H9 (cell line): ENCODE measurements around the gene HYAL2. TPM values are rescaled to one million over a fixed set of nuclear protein-coding genes. Genes with fewer than 3 reads are reported as not detected.

Source experiments
- DNase-seq: peaks from one replicate; pipeline ENCODE4 v3.0.0-alpha.2; 2017
- H2AFZ ChIP-seq: one replicate; pipeline ENCODE4 v1.6.1; 2013; ENCODE audit warnings: mild to moderate bottlenecking, low read length, control low read depth, moderate library complexity
- H2AK5ac ChIP-seq: 2 replicates; pipeline ENCODE4 v1.6.1; 2013; ENCODE audit warnings: low read length, control low read depth, mixed read lengths; ENCODE audit not compliant: insufficient read length
- H2BK120ac ChIP-seq: one replicate; pipeline ENCODE4 v1.6.1; 2013; ENCODE audit warnings: low read depth, mild to moderate bottlenecking, low read length, control low read depth, inconsistent platforms; ENCODE audit not compliant: poor library complexity, severe bottlenecking
- H2BK12ac ChIP-seq: 2 replicates; pipeline ENCODE4 v1.6.1; 2013; ENCODE audit warnings: low read length, control low read depth, mixed read lengths, low read depth; ENCODE audit not compliant: insufficient read length
- H2BK15ac ChIP-seq: 2 replicates; pipeline ENCODE4 v1.6.1; 2013; ENCODE audit warnings: low read depth, low read length, control low read depth
- H2BK20ac ChIP-seq: one replicate; pipeline ENCODE4 v1.6.1; 2013; ENCODE audit warnings: low read depth, mild to moderate bottlenecking, low read length, control low read depth, inconsistent platforms; ENCODE audit not compliant: poor library complexity, severe bottlenecking
- H2BK5ac ChIP-seq: 2 replicates; pipeline ENCODE4 v1.6.1; 2013; ENCODE audit warnings: low read length, control low read depth, mixed read lengths; ENCODE audit not compliant: insufficient read length
- H3K14ac ChIP-seq: 2 replicates; pipeline ENCODE4 v1.6.1; 2013; ENCODE audit warnings: low read length, control low read depth; ENCODE audit not compliant: insufficient read depth
- H3K18ac ChIP-seq: 2 replicates; pipeline ENCODE4 v1.6.1; 2013; ENCODE audit warnings: low read depth, mild to moderate bottlenecking, mixed read lengths, low read length, control low read depth; ENCODE audit not compliant: insufficient read length
- H3K23ac ChIP-seq: 2 replicates; pipeline ENCODE4 v1.6.1; 2013; ENCODE audit warnings: low read length, control low read depth, mixed read lengths, low read depth; ENCODE audit not compliant: insufficient read length
- H3K23me2 ChIP-seq: 2 replicates; pipeline ENCODE4 v1.6.1; 2013; ENCODE audit warnings: low read depth, mild to moderate bottlenecking, mixed read lengths, low read length, control low read depth; ENCODE audit not compliant: insufficient read length, poor library complexity, severe bottlenecking
- H3K27ac ChIP-seq: 2 replicates; pipeline ENCODE4 v1.5.1; 2013; ENCODE audit warnings: low read length, control low read depth, mixed read lengths, low read depth; ENCODE audit not compliant: insufficient read length
- H3K27me3 ChIP-seq: 2 replicates; pipeline ENCODE4 v1.6.1; 2013; ENCODE audit warnings: low read length, control low read depth, inconsistent platforms; ENCODE audit not compliant: insufficient read depth
- H3K4ac ChIP-seq: 2 replicates; pipeline ENCODE4 v1.6.1; 2013; ENCODE audit warnings: low read depth, mild to moderate bottlenecking, control low read depth, inconsistent platforms, low read length, moderate library complexity
- H3K4me1 ChIP-seq: 2 replicates; pipeline ENCODE4 v1.6.1; 2013; ENCODE audit warnings: low read length, control low read depth, inconsistent platforms; ENCODE audit not compliant: insufficient read depth
- H3K4me2 ChIP-seq: 2 replicates; pipeline ENCODE4 v1.6.1; 2013; ENCODE audit warnings: low read length, control low read depth, mixed read lengths; ENCODE audit not compliant: insufficient read length, insufficient read depth
- H3K56ac ChIP-seq: 2 replicates; pipeline ENCODE4 v1.6.1; 2013; ENCODE audit warnings: low read depth, mild to moderate bottlenecking, mixed read lengths, low read length, control low read depth; ENCODE audit not compliant: insufficient read length
- H3K79me1 ChIP-seq: 2 replicates; pipeline ENCODE4 v1.6.1; 2013; ENCODE audit warnings: low read depth, mild to moderate bottlenecking, moderate library complexity, low read length, control low read depth, inconsistent platforms; ENCODE audit not compliant: insufficient read depth, poor library complexity, severe bottlenecking
- H3K79me2 ChIP-seq: 2 replicates; pipeline ENCODE4 v1.6.1; 2013; ENCODE audit warnings: low read length, control low read depth, inconsistent platforms; ENCODE audit not compliant: insufficient read depth
- H3K9ac ChIP-seq: 2 replicates; pipeline ENCODE4 v1.6.1; 2013; ENCODE audit warnings: low read length, control low read depth, mixed read lengths; ENCODE audit not compliant: insufficient read length; ENCODE audit errors: extremely low read depth
- H3K9me3 ChIP-seq: one replicate; pipeline ENCODE4 v1.6.1; 2013; ENCODE audit warnings: low read depth, low read length, inconsistent platforms; ENCODE audit not compliant: control insufficient read depth
- H3T11ph ChIP-seq: one replicate; pipeline ENCODE4 v1.6.1; 2013; ENCODE audit warnings: mild to moderate bottlenecking, low read length, control low read depth, inconsistent platforms
- H4K20me1 ChIP-seq: one replicate; pipeline ENCODE4 v1.6.1; 2013; ENCODE audit not compliant: control insufficient read depth, insufficient read length, insufficient read depth
- H4K5ac ChIP-seq: 2 replicates; pipeline ENCODE4 v1.6.1; 2013; ENCODE audit warnings: low read depth, mild to moderate bottlenecking, mixed read lengths, low read length, control low read depth; ENCODE audit not compliant: insufficient read length
- H4K8ac ChIP-seq: replicated peaks from 2 replicates; pipeline ENCODE4 v1.6.1; 2013; ENCODE audit warnings: low read length, control low read depth, mixed read lengths, low read depth; ENCODE audit not compliant: insufficient read length
- H4K91ac ChIP-seq: 2 replicates; pipeline ENCODE4 v1.6.1; 2013; ENCODE audit warnings: low read depth, mild to moderate bottlenecking, moderate library complexity, mixed read lengths, low read length, control low read depth; ENCODE audit not compliant: insufficient read length
- H3K27ac Mint-ChIP-seq, 3 experiments: 2 replicates in 2 of 3; 3 replicates in 1 of 3; pipeline ENCODE4 v1.8.0; 2020 to 2021; ENCODE audit warnings: mixed read lengths in 3 of 3, mild to moderate bottlenecking in 1 of 3, moderate library complexity in 1 of 3
- H3K27me3 Mint-ChIP-seq: 2 replicates; pipeline ENCODE4 v1.8.0; 2021; ENCODE audit warnings: low read depth, mild to moderate bottlenecking, moderate library complexity, mixed read lengths
- H3K36me3 Mint-ChIP-seq, 3 experiments: 2 replicates in 2 of 3; 3 replicates in 1 of 3; pipeline ENCODE4 v1.8.0; 2020 to 2021; ENCODE audit warnings: low read depth in 3 of 3, mixed read lengths in 3 of 3; ENCODE audit not compliant: insufficient read depth in 1 of 3
- H3K4me1 Mint-ChIP-seq, 2 experiments: 2 replicates each; pipeline ENCODE4 v1.8.0; 2020; ENCODE audit warnings: mixed read lengths in 2 of 2
- H3K4me3 Mint-ChIP-seq, 2 experiments: 2 replicates in 1 of 2; 3 replicates in 1 of 2; pipeline ENCODE4 v1.8.0; 2020 to 2021; ENCODE audit warnings: mild to moderate bottlenecking in 2 of 2, mixed read lengths in 2 of 2, moderate library complexity in 1 of 2
- H3K9me3 Mint-ChIP-seq, 2 experiments: 2 replicates in 1 of 2; 3 replicates in 1 of 2; pipeline ENCODE4 v1.8.0; 2020; ENCODE audit warnings: mild to moderate bottlenecking in 2 of 2, mixed read lengths in 2 of 2, moderate library complexity in 1 of 2
- WGBS: extraction: QIAGEN DNeasy Blood & Tissue Kit; methylation state at CpG from one replicate; pipeline ENCODE4 v1.1.7; 2013; ENCODE audit warnings: missing lambda C conversion rate, low lambda C conversion rate, mixed read lengths; ENCODE audit not compliant: insufficient read length; ENCODE audit errors: extremely low coverage; 5-methylcytosine and 5-hydroxymethylcytosine counted together
- total RNA-seq: library from RNA; stranded (reverse); gene quantifications from 2 replicates; pipeline ENCODE4 v1.2.1, GENCODE V29; 2021
- TF ChIP-seq, protein P1 (sequence below): fragments of 200-600 bp; sonication (generic); conservative IDR thresholded peaks from 3 replicates; pipeline ENCODE4 v1.8.0; 2021; ENCODE audit warnings: antibody characterized with exemption, mild to moderate bottlenecking

HYAL2 gene
- total RNA-seq, 1 experiment from 2014 or later: 51.9 TPM

DNA sequence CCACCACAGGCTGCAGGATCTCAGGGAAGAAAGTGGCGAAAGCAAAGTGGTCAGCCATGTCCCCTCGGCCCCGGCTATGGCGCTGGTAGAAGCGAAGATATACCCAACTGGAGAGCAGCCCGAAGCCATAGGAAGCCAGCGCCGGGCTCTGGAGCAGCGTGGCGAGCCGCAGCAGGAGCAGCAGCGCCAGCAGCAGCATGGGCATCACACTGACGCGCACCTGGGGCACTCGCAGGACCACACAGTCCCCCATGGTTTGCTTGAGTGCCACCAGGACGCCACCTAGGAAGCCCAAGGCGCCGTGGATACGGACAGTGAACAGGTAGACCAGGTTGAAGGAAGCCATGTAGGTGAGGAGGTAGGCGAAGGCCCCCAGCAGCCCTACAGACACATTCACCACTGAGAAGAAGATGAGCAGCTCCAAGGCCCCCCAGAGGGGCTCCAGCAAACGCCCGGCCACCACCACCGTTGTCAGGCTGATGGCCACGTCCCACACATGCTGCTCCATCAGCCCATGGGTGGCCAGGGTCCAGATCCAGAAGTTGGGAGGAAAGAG, 35.9 kb upstream of the HYAL2 start:
- Histone ChIP-seq H2BK20ac (no peak overlapping the region), H3K9ac (peak overlapping the region; percentile 55), H4K91ac (no peak overlapping the region), H4K8ac (no peak overlapping the region), H4K5ac (no peak overlapping the region), H2BK15ac (no peak overlapping the region), H2BK12ac (no peak overlapping the region), H3K79me1 (peaks cover 6% of the 10 kb centered on the region), H3K23ac (no peak overlapping the region), H3K56ac (no peak overlapping the region), H2BK5ac (no peak overlapping the region), H3K27ac (no peak overlapping the region), H4K20me1 (no peaks in the 10 kb centered on the region), H3K23me2 (peaks cover 5% of the 10 kb centered on the region), H2AFZ (no peak overlapping the region), H3T11ph (no peak overlapping the region), H3K18ac (no peak overlapping the region), H2AK5ac (no peak overlapping the region), H3K4me1 (peaks cover 4% of the 10 kb centered on the region; the same call in 1 of the 2 replicates), H3K9me3 (no peaks in the 10 kb centered on the region), H3K4ac (no peak overlapping the region), H3K27me3 (no peaks in the 10 kb centered on the region), H3K79me2 (peaks cover 9% of the 10 kb centered on the region; the same call in 1 of the 2 replicates), H2BK120ac (no peak overlapping the region), H3K14ac (no peak overlapping the region; the same call in 1 of the 2 replicates), H3K4me2 (peak overlapping the region; percentile 80)
- DNase-seq: no peak
- TF ChIP-seq, protein P1, sequence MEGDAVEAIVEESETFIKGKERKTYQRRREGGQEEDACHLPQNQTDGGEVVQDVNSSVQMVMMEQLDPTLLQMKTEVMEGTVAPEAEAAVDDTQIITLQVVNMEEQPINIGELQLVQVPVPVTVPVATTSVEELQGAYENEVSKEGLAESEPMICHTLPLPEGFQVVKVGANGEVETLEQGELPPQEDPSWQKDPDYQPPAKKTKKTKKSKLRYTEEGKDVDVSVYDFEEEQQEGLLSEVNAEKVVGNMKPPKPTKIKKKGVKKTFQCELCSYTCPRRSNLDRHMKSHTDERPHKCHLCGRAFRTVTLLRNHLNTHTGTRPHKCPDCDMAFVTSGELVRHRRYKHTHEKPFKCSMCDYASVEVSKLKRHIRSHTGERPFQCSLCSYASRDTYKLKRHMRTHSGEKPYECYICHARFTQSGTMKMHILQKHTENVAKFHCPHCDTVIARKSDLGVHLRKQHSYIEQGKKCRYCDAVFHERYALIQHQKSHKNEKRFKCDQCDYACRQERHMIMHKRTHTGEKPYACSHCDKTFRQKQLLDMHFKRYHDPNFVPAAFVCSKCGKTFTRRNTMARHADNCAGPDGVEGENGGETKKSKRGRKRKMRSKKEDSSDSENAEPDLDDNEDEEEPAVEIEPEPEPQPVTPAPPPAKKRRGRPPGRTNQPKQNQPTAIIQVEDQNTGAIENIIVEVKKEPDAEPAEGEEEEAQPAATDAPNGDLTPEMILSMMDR: no peak
- Mint-ChIP-seq H3K36me3 (peaks cover 13 to 28% (median 27%) of the 10 kb centered on the region in 3 experiments), H3K27me3 (peaks cover 7% of the 10 kb centered on the region), H3K4me1 (peaks cover 28 to 30% of the 10 kb centered on the region in 2 experiments), H3K9me3 (no peaks in the 10 kb centered on the region; a peak in 1 of 5 replicates), H3K27ac (peak overlapping the region; percentile 28 to 91 (median 86); a peak in 5 of 7 replicates), H3K4me3 (peak overlapping the region; percentile 91 to 95)
- WGBS: no CpG with 5 or more reads among the region's 24 CpGs
